GM19240 (cell line): Measurements from ENCODE around the gene IL17RC.

Source experiments
- DNase-seq: peaks from one replicate; pipeline ENCODE4 v3.0.0; 2011; ENCODE audit warnings: low spot score; ENCODE audit not compliant: insufficient read length

IL17RC gene

GRCh38 chr3:9945358-9945757, 28.5 kb downstream of the IL17RC start:
- no peak for DNase-seq

GRCh38 chr3:9946112-9947024, 29.5 kb downstream of the IL17RC start:
- no peak for DNase-seq

GRCh38 chr3:9947025-9947995, 30.4 kb downstream of the IL17RC start:
- no peak for DNase-seq

GRCh38 chr3:9948586-9948985, 31.7 kb downstream of the IL17RC start:
- no peak for DNase-seq

- DNase-seq: no peak
Observed at GRCh38 chr3:9949115-9949514, 32.2 kb downstream of the IL17RC start.

- DNase-seq: no peak
Observed at GRCh38 chr3:9949626-9950025, 32.7 kb downstream of the IL17RC start.

- peak; percentile 59 for DNase-seq
Observed at GRCh38 chr3:9951126-9951525, 34.2 kb downstream of the IL17RC start.

GRCh38 chr3:9951598-9951961, 34.7 kb downstream of the IL17RC start:
- DNase-seq: no peak

- peak; percentile 87 for DNase-seq
Observed at GRCh38 chr3:9951962-9952805, 35.3 kb downstream of the IL17RC start, which contains the start of gene PRRT3. TSS of gene PRRT3 (minus strand) at chr3:9952408. CDS start at chr3:9950115, 2,293 bp downstream.

- DNase-seq: no peak
Observed at GRCh38 chr3:9955067-9955502, 38.2 kb downstream of the IL17RC start.

- DNase-seq: no peak
Observed at GRCh38 chr3:9955611-9956352, 38.9 kb downstream of the IL17RC start.

- no peak for DNase-seq
Observed at GRCh38 chr3:9957214-9957613, 40.3 kb downstream of the IL17RC start.

GRCh38 chr3:9965200-9965875, 48.4 kb downstream of the IL17RC start:
- DNase-seq: no peak

GRCh38 chr3:9966841-9967240, 49.9 kb downstream of the IL17RC start:
- DNase-seq: no peak

GRCh38 chr3:9969632-9970019, 52.7 kb downstream of the IL17RC start:
- DNase-seq: no peak

GRCh38 chr3:9970020-9970652, 53.2 kb downstream of the IL17RC start:
- DNase-seq: no peak

- no peak for DNase-seq
Observed at GRCh38 chr3:9976721-9977709, 60.1 kb downstream of the IL17RC start.

- DNase-seq: no peak
Observed at GRCh38 chr3:9978710-9979305, 61.9 kb downstream of the IL17RC start.
